Adipocyte (in vitro differentiated cells): ENCODE data around the gene DPPA5.

Source experiments
- DNase-seq: peaks from one replicate; pipeline ENCODE4 v3.0.0-alpha.2; 2015; ENCODE audit warnings: low read depth
- H3K27me3 ChIP-seq: replicated peaks from 2 replicates; pipeline ENCODE4 v1.7.0; 2013; ENCODE audit warnings: mild to moderate bottlenecking, low read length, moderate library complexity; ENCODE audit not compliant: control insufficient read depth, insufficient read depth
- H3K36me3 ChIP-seq: 2 replicates; pipeline ENCODE4 v1.7.0; 2013; ENCODE audit warnings: low read length, mild to moderate bottlenecking, moderate library complexity; ENCODE audit not compliant: control insufficient read depth, insufficient read depth, severe bottlenecking
- H3K4me1 ChIP-seq: 2 replicates; pipeline ENCODE4 v1.7.0; 2013; ENCODE audit warnings: mild to moderate bottlenecking, low read length, moderate library complexity; ENCODE audit not compliant: control insufficient read depth, insufficient read depth
- H3K4me3 ChIP-seq: 2 replicates; pipeline ENCODE4 v1.7.0; 2013; ENCODE audit warnings: mild to moderate bottlenecking, low read length, moderate library complexity
- H3K9ac ChIP-seq: 2 replicates; pipeline ENCODE4 v1.7.0; 2013; ENCODE audit warnings: mild to moderate bottlenecking, low read length, moderate library complexity
- H3K9me3 ChIP-seq: 2 replicates; pipeline ENCODE4 v1.7.0; 2013; ENCODE audit warnings: mild to moderate bottlenecking, low read length, moderate library complexity; ENCODE audit not compliant: control insufficient read depth

Gene DPPA5

DNA sequence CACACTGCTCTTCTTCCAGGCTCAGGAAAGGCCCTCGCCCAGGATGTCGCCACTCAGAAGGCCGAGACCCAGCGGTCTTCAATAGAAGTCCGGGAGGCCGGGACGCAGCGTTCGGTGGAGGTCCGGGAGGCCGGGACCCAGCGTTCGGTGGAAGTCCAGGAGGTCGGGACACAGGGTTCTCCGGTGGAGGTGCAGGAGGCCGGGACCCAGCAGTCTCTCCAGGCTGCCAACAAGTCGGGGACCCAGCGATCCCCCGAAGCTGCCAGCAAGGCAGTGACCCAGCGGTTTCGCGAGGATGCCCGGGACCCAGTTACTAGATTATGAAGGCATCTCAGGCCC lies 9.4 kb upstream of the DPPA5 start:
- Histone ChIP-seq H3K27me3 (no peaks in the 10 kb centered on the region), H3K9me3 (no peaks in the 10 kb centered on the region), H3K4me1 (no peaks in the 10 kb centered on the region), H3K36me3 (no peaks in the 10 kb centered on the region), H3K4me3 (no peak overlapping the region), H3K9ac (no peak overlapping the region)
- DNase-seq: no peak

DNA sequence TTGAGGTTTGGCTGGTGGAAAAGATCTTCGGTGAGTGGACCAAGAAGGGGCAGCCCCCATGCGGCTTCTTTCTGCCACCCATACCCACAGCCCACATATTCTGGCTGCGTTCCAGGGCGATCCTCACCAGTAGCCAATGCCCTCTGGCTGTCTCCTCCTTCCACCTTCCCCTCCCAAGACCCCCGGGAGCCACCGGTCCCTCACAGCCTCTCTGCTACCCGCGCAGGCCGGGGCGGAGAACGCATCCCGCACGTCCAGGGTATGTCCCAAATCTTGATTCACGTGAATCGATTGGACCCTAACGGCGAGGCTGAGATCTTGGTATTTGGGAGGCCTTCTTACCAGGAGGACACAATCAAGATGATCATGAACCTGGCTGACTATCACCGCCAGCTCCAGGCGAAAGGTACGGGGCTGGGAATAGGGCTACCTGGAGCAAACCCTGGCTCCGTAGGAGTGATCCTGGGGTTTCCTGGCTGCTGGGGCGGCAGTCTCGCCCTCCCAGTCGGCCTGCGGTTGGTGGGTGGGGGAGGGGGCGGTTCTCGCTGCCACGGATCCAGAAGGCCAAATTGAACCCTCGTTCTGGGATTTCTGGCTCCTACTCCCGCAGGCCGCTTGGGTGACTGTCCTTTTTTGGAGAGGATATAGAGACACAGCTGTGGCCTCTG lies 8.9 kb upstream of the DPPA5 start:
- Histone ChIP-seq H3K4me1 (no peaks in the 10 kb centered on the region), H3K4me3 (no peak overlapping the region), H3K36me3 (no peaks in the 10 kb centered on the region), H3K9ac (no peak overlapping the region), H3K9me3 (no peaks in the 10 kb centered on the region), H3K27me3 (no peaks in the 10 kb centered on the region)
- DNase-seq: no peak

DNA sequence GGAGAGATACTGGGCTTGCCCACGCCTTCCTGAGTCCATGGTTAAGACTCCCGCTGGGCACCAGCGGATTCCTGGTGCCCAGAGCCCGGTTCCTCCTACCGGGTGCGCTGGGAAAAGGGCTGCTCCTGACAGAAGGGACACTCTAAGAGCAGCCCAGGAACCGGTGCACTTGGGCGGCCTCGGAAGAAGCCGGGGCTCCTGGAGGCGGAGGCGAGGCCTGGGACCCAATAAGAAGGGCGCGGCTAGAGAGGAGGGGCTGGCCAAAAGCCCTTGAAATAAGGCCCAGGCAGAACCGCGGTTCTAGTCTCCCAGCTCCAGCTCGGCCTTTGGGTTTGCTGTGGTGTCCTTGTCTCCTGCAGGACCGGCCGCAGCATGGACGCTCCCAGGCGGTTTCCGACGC lies 8.3 kb upstream of the DPPA5 start, which contains the start of gene KHDC3L:
KHDC3L (plus strand) TSS at position 301 of the 400 bp plus-strand sequence; CDS start at position 373, 72 bp downstream.
- DNase-seq: no peak
- H3K9ac ChIP-seq: no peak within 1 kb of the TSS
- H3K27me3 ChIP-seq: no peaks in the 10 kb centered on the region
- H3K4me3 ChIP-seq: no peak within 1 kb of the TSS
- no peaks in the 10 kb centered on the region for H3K36me3 ChIP-seq
- H3K4me1 ChIP-seq: no peaks in the 10 kb centered on the region
- H3K9me3 ChIP-seq: no peaks in the 10 kb centered on the region

DNA sequence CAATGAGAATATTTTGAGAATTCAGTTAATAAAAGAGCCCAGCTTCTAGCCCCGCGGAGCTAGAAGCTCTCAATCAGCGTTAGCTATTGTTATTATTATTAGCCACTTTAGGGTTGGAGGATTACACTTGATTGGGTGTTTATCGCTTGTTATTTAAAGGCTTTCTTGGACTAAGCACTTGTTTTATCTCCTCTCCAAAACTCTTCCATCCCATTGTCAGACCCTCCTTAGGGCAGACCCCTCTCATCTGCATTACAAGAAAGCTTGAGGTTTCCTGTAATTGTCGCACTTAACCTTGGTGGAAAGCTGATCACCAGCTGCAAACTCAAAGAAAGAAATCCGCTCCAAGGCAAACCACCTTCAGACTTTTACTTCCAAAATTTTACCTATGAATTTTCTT lies 4.8 kb downstream of the DPPA5 start:
- no peak overlapping the region for H3K9ac ChIP-seq
- no peak for DNase-seq

DNA sequence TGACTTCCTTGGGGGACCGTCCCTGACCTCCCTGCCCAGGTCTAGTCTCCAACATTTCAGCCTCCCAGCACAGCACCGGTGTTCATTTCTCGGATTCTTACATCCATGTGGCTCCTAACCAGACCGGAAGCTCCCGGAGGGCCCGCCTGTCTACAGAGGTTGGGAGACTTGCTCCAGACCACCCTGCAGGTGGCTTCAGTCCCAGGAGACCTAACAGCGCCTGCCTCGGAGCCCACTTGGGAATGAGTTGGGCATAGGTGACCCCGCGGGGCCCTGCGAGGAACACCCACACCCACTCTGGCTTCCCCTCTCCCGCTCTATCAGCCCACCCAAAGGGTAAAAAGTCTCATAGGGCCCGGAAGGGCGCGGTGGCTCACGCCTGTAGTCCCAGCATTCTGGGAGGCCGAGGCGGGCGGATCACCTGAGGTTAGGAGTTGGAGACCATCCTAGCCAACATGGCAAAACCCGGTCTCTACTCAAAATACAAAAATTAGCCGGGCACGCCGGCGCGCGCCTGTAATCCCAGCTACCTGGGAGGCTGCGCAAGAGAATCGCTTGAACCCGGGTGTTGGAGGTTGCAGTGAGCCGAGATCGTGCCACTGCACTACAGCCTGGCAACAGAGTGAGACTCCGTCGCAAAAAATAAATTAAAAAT lies 5.4 kb downstream of the DPPA5 start:
- no peaks in the 10 kb centered on the region for H3K36me3 ChIP-seq
- no peak overlapping the region for H3K9ac ChIP-seq
- H3K4me3 ChIP-seq: no peak overlapping the region
- H3K9me3 ChIP-seq: no peaks in the 10 kb centered on the region
- no peaks in the 10 kb centered on the region for H3K4me1 ChIP-seq
- peaks cover 36% of the 10 kb centered on the region for H3K27me3 ChIP-seq
- no peak for DNase-seq

More for the DNA sequence above, 4.8 kb downstream of the DPPA5 start:
- peaks cover 36% of the 10 kb centered on the region for H3K27me3 ChIP-seq
- H3K36me3 ChIP-seq: no peaks in the 10 kb centered on the region
- no peak overlapping the region for H3K4me3 ChIP-seq
- H3K9me3 ChIP-seq: no peaks in the 10 kb centered on the region
- no peaks in the 10 kb centered on the region for H3K4me1 ChIP-seq

DNA sequence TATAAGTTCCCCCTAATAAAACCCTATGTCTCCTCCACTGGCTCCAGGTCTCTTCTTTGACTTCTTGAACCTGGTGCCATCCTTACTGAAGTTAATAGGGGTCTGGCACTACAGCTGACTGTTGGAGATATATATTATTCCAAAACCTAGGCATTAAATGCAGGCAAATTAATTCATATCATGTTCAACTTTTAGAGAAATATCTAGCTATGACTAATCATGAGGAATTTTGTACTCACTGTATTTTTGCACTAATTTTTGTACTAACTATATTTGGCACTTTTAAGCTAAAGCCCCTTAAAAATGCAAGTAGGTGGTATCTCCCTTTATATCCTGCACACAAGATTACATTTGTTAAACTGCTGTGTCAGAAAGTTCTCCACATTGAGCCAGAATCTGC lies 10.9 kb downstream of the DPPA5 start:
- DNase-seq: no peak
- Histone ChIP-seq H3K9me3 (no peaks in the 10 kb centered on the region), H3K27me3 (peaks cover 6% of the 10 kb centered on the region), H3K9ac (no peak overlapping the region), H3K4me3 (no peak overlapping the region), H3K36me3 (no peaks in the 10 kb centered on the region), H3K4me1 (no peaks in the 10 kb centered on the region)

DNA sequence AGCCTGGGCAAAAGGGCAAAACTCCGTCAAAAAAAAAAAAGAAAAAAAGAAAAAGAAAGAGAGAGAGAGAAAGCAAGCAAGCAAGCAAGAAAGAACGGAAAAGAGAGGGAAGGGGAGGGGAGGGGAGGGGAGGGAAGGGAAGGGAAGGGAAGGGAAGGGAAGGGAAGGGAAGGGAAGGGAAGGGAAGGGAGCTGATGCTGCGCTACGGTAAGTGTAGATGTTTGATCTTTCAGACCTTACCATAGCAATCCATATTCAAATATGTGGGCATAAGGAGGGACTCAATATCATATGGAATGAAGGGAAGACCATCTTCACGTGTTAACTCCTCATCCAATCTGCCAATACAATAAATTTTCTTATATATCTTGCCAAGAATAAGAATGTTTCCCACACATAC lies 11.9 kb downstream of the DPPA5 start:
- no peaks in the 10 kb centered on the region for H3K4me1 ChIP-seq
- peaks cover under 1% of the 10 kb centered on the region for H3K27me3 ChIP-seq
- no peaks in the 10 kb centered on the region for H3K9me3 ChIP-seq
- DNase-seq: no peak
- no peaks in the 10 kb centered on the region for H3K36me3 ChIP-seq
- H3K4me3 ChIP-seq: no peak overlapping the region
- H3K9ac ChIP-seq: no peak overlapping the region

DNA sequence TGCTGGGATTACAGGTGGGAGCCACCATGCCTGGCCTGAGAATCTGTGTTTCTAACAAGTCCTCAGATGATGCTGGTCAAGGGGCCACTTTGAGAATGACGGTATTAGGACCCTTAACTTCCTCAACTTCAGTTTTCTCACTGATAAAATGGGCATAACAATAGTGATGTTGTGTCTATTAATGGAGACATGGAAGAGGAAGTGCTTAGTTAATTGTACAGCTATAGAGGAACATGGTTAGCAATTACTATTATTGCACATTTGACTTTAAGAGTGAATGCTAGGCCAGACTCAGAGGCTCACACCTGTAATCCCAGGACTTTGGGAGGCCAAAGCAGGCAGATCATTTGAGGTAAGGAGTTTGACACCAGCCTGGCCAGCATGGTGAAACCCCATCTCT lies 12.7 kb downstream of the DPPA5 start:
- Histone ChIP-seq H3K27me3 (no peaks in the 10 kb centered on the region), H3K4me1 (no peaks in the 10 kb centered on the region), H3K9ac (no peak overlapping the region)

DNA sequence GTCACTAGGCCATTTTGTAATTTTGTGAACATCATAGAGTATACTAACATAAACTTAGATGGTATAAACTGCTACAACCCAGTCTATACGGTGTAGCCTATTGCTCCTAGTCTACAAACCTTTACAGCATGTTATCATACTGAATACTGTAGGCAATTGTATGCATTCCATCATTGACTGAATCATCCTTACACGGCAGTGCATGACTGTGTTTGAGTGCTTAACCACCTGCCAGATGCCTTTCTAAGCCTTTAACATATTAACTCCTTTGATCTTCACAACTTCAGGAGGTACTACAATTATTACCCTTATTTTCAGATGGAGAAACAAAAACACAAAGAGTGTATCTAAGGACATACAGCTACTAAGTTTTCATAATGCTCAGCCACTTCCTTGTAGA lies 14.0 kb downstream of the DPPA5 start:
- Histone ChIP-seq H3K9me3 (no peaks in the 10 kb centered on the region), H3K9ac (no peak overlapping the region)

More for the DNA sequence above, 12.7 kb downstream of the DPPA5 start:
- H3K4me3 ChIP-seq: no peak overlapping the region
- H3K36me3 ChIP-seq: no peaks in the 10 kb centered on the region
- no peak for DNase-seq
- H3K9me3 ChIP-seq: no peaks in the 10 kb centered on the region

DNA sequence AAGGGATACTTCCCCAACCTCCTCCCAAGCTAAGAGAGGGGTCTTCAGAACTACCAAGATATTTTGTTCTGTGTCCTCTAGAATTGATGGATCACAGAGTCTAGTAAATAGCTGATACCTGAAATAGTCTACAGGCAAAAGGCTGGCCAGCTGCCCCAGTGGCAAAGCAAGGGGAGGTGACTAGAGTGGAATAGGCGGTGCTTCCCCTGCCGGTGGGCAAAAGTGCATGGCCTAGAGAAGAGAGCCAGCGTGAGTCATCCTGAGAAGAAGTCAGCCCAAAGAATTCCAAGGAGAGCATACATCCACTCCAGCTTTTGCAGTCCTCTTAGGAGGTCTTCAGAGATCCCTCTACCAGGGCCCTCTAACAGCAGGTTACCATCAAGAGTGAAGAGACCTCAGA lies 14.7 kb downstream of the DPPA5 start:
- Histone ChIP-seq H3K9ac (no peak overlapping the region), H3K4me1 (no peaks in the 10 kb centered on the region), H3K4me3 (no peak overlapping the region), H3K27me3 (no peaks in the 10 kb centered on the region), H3K36me3 (no peaks in the 10 kb centered on the region), H3K9me3 (no peaks in the 10 kb centered on the region)
- no peak for DNase-seq

More for the DNA sequence above, 14.0 kb downstream of the DPPA5 start:
- Histone ChIP-seq H3K4me1 (no peaks in the 10 kb centered on the region), H3K27me3 (no peaks in the 10 kb centered on the region), H3K4me3 (no peak overlapping the region), H3K36me3 (no peaks in the 10 kb centered on the region)
- DNase-seq: no peak

DNA sequence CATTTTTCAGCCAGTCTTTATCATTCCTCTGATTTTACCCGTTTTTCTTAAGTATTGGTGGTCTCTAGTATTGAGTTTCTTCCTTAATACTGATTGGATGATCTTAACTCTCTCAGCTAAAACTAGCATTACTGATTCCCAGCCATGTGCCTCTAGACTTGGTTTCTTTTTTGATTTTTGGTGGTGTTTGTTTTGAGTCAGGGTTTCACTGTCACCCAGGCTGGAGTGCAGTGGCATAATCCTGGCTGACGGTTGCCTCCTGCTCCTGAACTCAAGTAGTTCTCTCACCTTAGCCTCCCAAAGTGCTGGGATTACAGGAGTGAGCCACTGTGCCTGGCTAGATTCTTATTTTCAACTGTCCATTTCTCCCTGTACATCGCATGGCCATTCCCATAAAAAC lies 24.9 kb downstream of the DPPA5 start:
- H3K4me1 ChIP-seq: no peaks in the 10 kb centered on the region
- no peak for DNase-seq
- H3K4me3 ChIP-seq: no peak overlapping the region
- H3K9ac ChIP-seq: no peak overlapping the region
- no peaks in the 10 kb centered on the region for H3K36me3 ChIP-seq
- peaks cover 32% of the 10 kb centered on the region for H3K27me3 ChIP-seq
- H3K9me3 ChIP-seq: no peaks in the 10 kb centered on the region

DNA sequence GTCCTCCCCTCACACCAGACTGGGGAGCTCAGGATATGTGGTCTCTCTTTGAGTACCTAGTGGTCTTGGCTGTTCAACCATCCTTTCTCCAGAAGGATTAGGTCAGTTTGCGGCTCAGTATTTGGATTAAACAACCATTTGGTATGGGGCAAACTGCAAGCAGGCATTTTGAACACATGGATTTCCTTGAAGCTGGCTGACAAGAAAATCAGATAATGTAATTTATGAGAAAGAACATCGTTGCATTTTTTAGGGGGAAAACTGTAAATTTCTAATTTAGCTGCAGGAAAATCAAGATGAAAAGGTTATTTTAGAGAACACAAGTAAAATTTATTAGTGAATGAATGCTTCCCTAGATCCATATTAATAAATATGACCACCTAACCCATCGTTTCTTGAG lies 25.3 kb downstream of the DPPA5 start:
- Histone ChIP-seq H3K27me3 (peaks cover 32% of the 10 kb centered on the region), H3K9me3 (no peaks in the 10 kb centered on the region), H3K4me3 (no peak overlapping the region), H3K4me1 (no peaks in the 10 kb centered on the region), H3K36me3 (no peaks in the 10 kb centered on the region), H3K9ac (no peak overlapping the region)
- DNase-seq: no peak
